GM12873 (cell line): Measurements from ENCODE around the gene CHI3L1.

ENCODE experiments used
- CTCF ChIP-seq: IDR thresholded peaks from 2 replicates; pipeline ENCODE4 v1.5.1; 2012; ENCODE audit warnings: low read depth, mild to moderate bottlenecking, moderate library complexity, low read length, control low read depth; ENCODE audit not compliant: insufficient read depth; ENCODE audit errors: missing control alignments

Gene CHI3L1

GRCh38 chr1:203131548-203132200 lies 54.8 kb downstream of the CHI3L1 start:
- no peak for TF ChIP-seq CTCF

GRCh38 chr1:203130358-203130985 lies 56.0 kb downstream of the CHI3L1 start:
- TF ChIP-seq CTCF = no peak

- no peak for TF ChIP-seq CTCF
Observed at GRCh38 chr1:203129501-203130231, 56.8 kb downstream of the CHI3L1 start.
